Measurements from ENCODE around the gene FGFR1OP2.

DNA sequence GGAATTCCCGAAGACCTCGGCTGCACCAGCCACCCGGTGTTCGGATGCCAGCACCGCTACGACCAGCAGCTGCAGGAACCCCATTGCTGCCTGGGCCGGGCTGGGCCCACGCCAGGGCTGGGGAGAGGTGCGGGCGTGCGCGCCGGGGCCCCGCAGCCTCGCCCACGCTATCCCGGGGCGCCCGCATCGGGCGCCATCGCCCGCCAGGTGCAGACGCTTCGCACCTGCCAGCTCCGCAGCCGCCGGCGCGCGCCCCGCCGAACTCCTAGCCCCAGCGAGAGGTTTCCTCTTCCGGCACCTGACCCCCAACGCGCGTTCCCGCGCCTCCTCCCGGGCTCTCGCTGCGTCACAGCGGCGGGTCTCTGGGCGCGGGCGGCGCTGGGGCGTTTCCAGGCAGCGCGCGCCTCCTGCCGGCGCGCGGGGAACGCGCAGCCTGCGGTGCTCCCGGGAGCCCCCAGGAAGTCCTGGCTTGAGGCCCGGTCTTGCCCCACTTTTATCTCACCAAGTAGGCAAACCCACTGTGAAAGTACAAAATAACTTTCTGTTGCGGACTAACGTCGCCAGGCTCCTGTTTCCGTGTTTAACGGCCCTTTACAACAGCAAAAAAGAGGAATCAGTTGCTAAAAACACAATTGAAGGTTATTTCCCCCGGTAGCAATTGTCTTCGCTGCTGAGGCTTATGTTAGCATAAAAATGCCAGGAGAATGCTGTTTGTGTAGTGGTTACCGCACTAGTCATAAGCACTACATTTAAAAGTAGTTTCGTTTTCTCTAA, 76.0 kb downstream of the FGFR1OP2 start, which contains the start of gene TM7SF3:
- peak; percentile 77 to 92 (median 82) for TF ChIP-seq CTCF (IDR thresholded peaks at IDR 0.05; ENCODE audit: control extremely low read depth in 1 of 3, insufficient read depth in 1 of 3, low read depth in 1 of 3, low read length in 3 of 3)
- peak; percentile 6; the same call in 1 of the 2 replicates for TF ChIP-seq SP1 (IDR thresholded peaks at IDR 0.05; ENCODE audit: low read depth, low read length)
- no peak for TF ChIP-seq RFX5 (IDR thresholded peaks at IDR 0.05; ENCODE audit: borderline replicate concordance, low read depth, low read length)
